Measurements from ENCODE around the gene CHAD. TPM values are rescaled to one million over a fixed set of nuclear protein-coding genes. Genes with fewer than 3 reads are reported as not detected.

The CHAD gene
- total RNA-seq, 4 donors from 2014 or later: not detected

DNA sequence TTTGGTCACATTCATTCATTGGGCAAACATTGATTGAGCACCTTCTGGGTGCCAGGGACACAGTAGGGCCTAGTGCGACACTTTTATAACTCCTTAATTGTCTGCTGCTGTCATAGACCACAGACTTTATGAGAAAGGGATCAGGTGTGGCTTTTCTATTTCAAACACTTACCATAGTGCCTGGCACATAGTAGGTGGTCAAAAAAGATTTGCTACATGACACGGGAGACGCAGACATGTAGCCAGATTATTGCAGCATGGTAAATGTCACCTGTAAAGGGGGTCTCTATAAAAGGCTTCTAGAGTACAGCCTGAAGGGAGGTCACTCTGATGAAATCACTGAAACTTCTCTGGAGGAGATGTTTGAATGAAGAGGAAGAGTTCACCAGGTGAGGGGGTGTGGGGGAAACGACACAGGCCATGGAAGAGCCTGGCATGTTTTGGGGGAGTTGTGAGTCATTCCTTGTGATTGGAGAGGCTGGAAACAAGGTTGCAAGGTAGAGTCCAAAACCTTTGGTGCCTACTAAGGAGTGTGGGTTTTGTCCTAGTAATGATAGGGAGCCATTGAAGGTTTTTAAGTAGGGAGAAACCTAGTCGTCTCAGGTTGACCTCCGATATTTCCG lies 11.6 kb upstream of the CHAD start:
- ATAC-seq: no peak

DNA sequence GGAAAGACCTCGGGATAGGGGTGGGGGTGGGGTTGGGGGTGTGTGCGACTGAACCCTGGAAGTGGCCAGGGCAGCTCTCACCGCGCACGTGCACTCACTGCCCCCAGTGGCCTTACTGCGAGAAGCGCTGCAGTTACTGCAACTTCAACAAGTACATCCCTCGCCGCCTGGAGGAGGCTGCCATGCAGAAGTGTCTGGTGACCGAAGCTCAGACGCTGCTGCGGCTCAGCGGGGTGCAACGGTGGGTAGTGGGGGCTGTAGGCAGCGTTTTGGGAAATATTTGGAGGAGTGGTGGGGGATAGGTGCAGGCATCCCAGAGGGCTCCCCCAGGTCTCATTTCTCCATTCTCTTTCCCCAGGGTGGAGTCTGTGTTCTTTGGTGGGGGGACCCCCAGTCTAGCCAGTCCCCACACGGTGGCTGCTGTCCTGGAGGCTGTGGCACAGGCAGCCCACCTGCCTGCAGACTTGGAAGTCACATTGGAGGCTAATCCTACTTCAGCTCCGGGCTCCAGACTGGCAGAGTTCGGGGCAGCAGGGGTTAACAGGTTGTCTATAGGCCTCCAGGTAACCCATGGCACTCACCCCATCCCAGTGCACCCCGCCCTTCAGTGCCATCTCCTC lies 11.0 kb upstream of the CHAD start:
- H3K27me3 ChIP-seq: peaks cover 16% of the 10 kb centered on the region
- ATAC-seq: peak; percentile 36
- no peaks in the 10 kb centered on the region for H3K9me3 ChIP-seq
- H3K4me3 ChIP-seq: peak overlapping the region; percentile 82 to 83
- peaks cover 0 to 24% of the 10 kb centered on the region in 2 donors for H3K36me3 ChIP-seq
- peak overlapping the region in 3 of 4 donors; percentile 86 to 93 (median 91) for H3K27ac ChIP-seq
- TF ChIP-seq EP300 (IDR thresholded peaks at IDR 0.05): no peak
- TF ChIP-seq, protein P1, sequence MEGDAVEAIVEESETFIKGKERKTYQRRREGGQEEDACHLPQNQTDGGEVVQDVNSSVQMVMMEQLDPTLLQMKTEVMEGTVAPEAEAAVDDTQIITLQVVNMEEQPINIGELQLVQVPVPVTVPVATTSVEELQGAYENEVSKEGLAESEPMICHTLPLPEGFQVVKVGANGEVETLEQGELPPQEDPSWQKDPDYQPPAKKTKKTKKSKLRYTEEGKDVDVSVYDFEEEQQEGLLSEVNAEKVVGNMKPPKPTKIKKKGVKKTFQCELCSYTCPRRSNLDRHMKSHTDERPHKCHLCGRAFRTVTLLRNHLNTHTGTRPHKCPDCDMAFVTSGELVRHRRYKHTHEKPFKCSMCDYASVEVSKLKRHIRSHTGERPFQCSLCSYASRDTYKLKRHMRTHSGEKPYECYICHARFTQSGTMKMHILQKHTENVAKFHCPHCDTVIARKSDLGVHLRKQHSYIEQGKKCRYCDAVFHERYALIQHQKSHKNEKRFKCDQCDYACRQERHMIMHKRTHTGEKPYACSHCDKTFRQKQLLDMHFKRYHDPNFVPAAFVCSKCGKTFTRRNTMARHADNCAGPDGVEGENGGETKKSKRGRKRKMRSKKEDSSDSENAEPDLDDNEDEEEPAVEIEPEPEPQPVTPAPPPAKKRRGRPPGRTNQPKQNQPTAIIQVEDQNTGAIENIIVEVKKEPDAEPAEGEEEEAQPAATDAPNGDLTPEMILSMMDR (IDR thresholded peaks at IDR 0.05): peak; percentile 20 to 69 (median 45)
- peaks cover 0 to 52% (median 8%) of the 10 kb centered on the region in 3 donors for H3K4me1 ChIP-seq
- whole genome bisulfite sequencing, 2 donors (ENCODE audit: low coverage in 1 of 2): 100% methylated on average over 1 of the region's 19 CpGs; no CpG with 5 or more reads in 1 of the 2 donors

More for the DNA sequence above, 11.6 kb upstream of the CHAD start:
- 79 to 82% methylated on average over 6 to 7 of the region's 7 CpGs for WGBS, 2 donors (ENCODE audit: low coverage in 1 of 2)
- TF ChIP-seq, protein P1 (IDR thresholded peaks at IDR 0.05): no peak
- TF ChIP-seq POLR2A (IDR thresholded peaks at IDR 0.05) (no peak), EP300 (IDR thresholded peaks at IDR 0.05) (no peak), POLR2AphosphoS5 (IDR thresholded peaks at IDR 0.05) (no peak)
- H3K27me3 ChIP-seq: peaks cover 16% of the 10 kb centered on the region
- H3K4me3 ChIP-seq: no peak overlapping the region
- H3K27ac ChIP-seq: peak overlapping the region in 1 of 4 donors; percentile 93
- peaks cover 0 to 30% of the 10 kb centered on the region in 2 donors for H3K36me3 ChIP-seq
- H3K9me3 ChIP-seq: no peaks in the 10 kb centered on the region
- H3K4me1 ChIP-seq: peaks cover 0 to 52% (median 8%) of the 10 kb centered on the region in 3 donors

DNA sequence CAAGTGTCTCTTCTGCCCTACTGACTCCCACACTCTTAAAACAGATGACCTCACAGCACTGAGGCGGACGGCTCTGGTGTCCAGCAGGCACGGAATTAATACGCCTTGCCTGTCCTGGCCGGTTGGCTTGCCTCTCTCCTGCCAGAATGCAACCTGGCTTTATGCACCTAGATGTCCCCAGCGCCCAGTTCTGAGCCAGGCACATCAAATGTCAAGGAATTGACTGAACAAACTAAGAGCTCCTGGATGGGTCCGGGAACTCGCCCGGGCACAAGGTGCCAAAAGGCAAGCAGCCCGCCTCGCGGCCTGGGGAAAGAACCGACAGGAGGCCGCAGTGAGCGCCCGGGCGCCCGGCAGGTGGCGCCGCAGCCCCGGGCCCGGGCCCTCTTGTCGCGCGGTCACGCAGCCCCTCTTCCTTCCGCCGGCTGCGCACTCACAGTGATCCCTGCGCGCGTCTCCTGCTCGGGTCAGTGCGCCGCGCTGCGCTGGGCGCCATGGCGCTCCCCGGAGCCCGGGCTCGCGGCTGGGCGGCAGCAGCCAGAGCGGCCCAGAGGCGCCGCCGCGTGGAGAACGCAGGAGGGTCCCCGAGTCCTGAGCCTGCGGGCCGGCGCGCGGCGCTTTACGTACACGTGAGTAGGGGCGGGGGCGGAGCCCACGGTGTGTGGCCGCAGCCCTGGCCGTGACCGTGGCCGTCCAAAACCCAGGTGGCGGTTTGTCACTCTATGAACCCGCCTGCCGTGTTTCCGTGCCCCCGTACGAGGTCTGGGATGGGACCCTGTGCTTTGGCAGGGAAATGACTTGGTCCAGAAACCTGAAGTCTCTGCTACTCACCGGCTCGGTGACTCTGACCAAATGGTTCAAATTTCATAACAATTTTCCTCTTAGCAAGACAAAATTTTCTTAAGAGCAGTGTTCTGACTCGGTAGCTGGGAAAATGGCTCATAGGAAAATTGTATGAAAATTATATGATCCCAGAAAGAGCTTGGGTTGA lies 10.0 kb upstream of the CHAD start, which contains the start of gene RSAD1:
Gene RSAD1, plus strand, starts transcription at position 470 of the 991 bp plus-strand sequence. Its CDS starts 25 bp downstream, at position 495.
- Histone ChIP-seq H3K4me3 (peak within 1 kb of the TSS; percentile 82 to 83), H3K36me3 (peaks cover 0 to 19% of the 10 kb centered on the region in 2 donors), H3K27me3 (peaks cover 16% of the 10 kb centered on the region), H3K27ac (peak within 1 kb of the TSS; percentile 78 to 93 (median 88)), H3K9me3 (no peaks in the 10 kb centered on the region), H3K4me1 (peaks cover 0 to 50% (median 8%) of the 10 kb centered on the region in 3 donors)
- TF ChIP-seq POLR2A (IDR thresholded peaks at IDR 0.05): peak; percentile 92 to 96
- no peak for TF ChIP-seq EP300 (IDR thresholded peaks at IDR 0.05)
- peak; percentile 74 for TF ChIP-seq POLR2AphosphoS5 (IDR thresholded peaks at IDR 0.05)
- TF ChIP-seq, protein P1 (IDR thresholded peaks at IDR 0.05): peak in 3 of 4 experiments; percentile 90 to 94 (median 93)
- WGBS, 2 donors (ENCODE audit: low coverage in 1 of 2): 0% methylated on average over 1 to 12 of the region's 75 CpGs
- ATAC-seq: peak; percentile 87

DNA sequence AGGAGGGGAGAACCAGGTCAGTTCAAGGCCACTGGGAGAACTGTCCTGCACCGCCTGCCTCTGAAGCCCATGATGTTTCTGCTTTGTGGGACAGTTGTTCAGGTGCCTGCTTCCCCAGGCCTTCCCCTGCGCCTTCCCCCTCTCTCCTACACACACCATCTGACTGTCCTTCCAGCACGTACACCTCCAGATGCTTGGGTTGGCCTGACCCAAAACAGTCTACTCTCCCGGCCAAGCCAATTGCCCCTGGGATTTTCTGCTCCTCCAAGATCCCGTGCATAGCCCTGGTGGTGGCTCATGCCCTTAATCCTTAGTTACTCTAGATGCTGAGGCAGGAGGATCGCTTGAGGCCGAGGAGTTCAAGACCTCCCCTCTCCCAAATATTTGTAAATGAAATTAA lies 9.3 kb upstream of the CHAD start:
- 20 to 100% methylated on average over 1 of the region's 7 CpGs for WGBS, 2 donors (ENCODE audit: low coverage in 1 of 2)
- peaks cover 0 to 43% (median 8%) of the 10 kb centered on the region in 3 donors for H3K4me1 ChIP-seq
- H3K27ac ChIP-seq: peak overlapping the region; percentile 78 to 93 (median 88)
- peak overlapping the region in 1 of 2 donors; percentile 82 for H3K4me3 ChIP-seq
- H3K9me3 ChIP-seq: no peaks in the 10 kb centered on the region
- H3K36me3 ChIP-seq: peaks cover 0 to 15% of the 10 kb centered on the region in 2 donors
- ATAC-seq: no peak
- peaks cover 16% of the 10 kb centered on the region for H3K27me3 ChIP-seq
- TF ChIP-seq POLR2AphosphoS5 (IDR thresholded peaks at IDR 0.05) (no peak), EP300 (IDR thresholded peaks at IDR 0.05) (no peak)
- TF ChIP-seq, protein P1 (IDR thresholded peaks at IDR 0.05): no peak

Measured in gastroesophageal sphincter (tissue), 4 donors.